OCI-LY3 (cell line): ENCODE data around the gene ANKRD31.

Experiments
- H2AFZ ChIP-seq: fragments of 200-600, 300-600 bp; shearing (Covaris generic); 2 replicates; pipeline ENCODE4 v1.6.0; 2014; ENCODE audit warnings: antibody characterized with exemption, low read depth, low read length
- H3K27ac ChIP-seq: fragments of 200-600, 300-600 bp; sonication (generic); 2 replicates; pipeline ENCODE4 v1.5.1; 2014; ENCODE audit warnings: mild to moderate bottlenecking, low read length, moderate library complexity, mixed read lengths
- H3K27me3 ChIP-seq: fragments of 200-600, 300-600 bp; sonication (generic); 2 replicates; pipeline ENCODE4 v1.6.1; 2014; ENCODE audit warnings: low read depth, low read length, mixed read lengths
- H3K36me3 ChIP-seq: fragments of 200-600, 300-600 bp; sonication (generic); replicated peaks from 2 replicates; pipeline ENCODE3; 2014; ENCODE audit warnings: low read depth, low read length, mixed read lengths
- H3K4me1 ChIP-seq: fragments of 300-600, 200-600 bp; sonication (generic); 2 replicates; pipeline ENCODE4 v1.6.1; 2014; ENCODE audit warnings: low read length, mixed read lengths
- H3K4me2 ChIP-seq: fragments of 200-600, 300-600 bp; sonication (generic); 2 replicates; pipeline ENCODE4 v1.6.1; 2014; ENCODE audit warnings: low read length, mixed read lengths
- H3K4me3 ChIP-seq: fragments of 300-600, 200-600 bp; sonication (generic); 2 replicates; pipeline ENCODE4 v1.5.1; 2014; ENCODE audit warnings: antibody characterized with exemption, mild to moderate bottlenecking, low read length, moderate library complexity
- H3K79me2 ChIP-seq: fragments of 300-600, 200-600 bp; shearing (Covaris generic); 2 replicates; pipeline ENCODE4 v1.6.1; 2014; ENCODE audit warnings: mild to moderate bottlenecking, low read length, mixed read lengths
- H3K9ac ChIP-seq: fragments of 300-600, 200-600 bp; shearing (Covaris generic); 2 replicates; pipeline ENCODE4 v1.6.0; 2014; ENCODE audit warnings: mild to moderate bottlenecking, low read length, moderate library complexity
- H3K9me3 ChIP-seq: fragments of 200-600, 300-600 bp; shearing (Covaris generic); 2 replicates; pipeline ENCODE4 v1.6.1; 2014; ENCODE audit warnings: low read length, mixed read lengths; ENCODE audit not compliant: insufficient read depth
- H4K20me1 ChIP-seq: fragments of 200-600, 300-600 bp; sonication (generic); 2 replicates; pipeline ENCODE4 v1.6.1; 2016; ENCODE audit warnings: low read length, mixed read lengths; ENCODE audit not compliant: insufficient read depth
- CTCF ChIP-seq: fragments of 200-600, 300-600 bp; sonication (generic); IDR thresholded peaks from 2 replicates; pipeline ENCODE4 v1.5.1; 2014; ENCODE audit warnings: antibody characterized with exemption, low read length, low read depth
- EZH2phosphoT487 ChIP-seq: fragments of 200-600 bp; shearing (Covaris generic); IDR thresholded peaks from 2 replicates; pipeline ENCODE4 v1.6.1; 2018; ENCODE audit warnings: antibody characterized with exemption, mixed run types, low read depth

ANKRD31 gene

GRCh38 chr5:75053054-75053303 is 183.7 kb downstream of the ANKRD31 start:
- H2AFZ ChIP-seq, result peak overlapping the region; percentile 98; the same call in 1 of the 2 replicates
- peak overlapping the region; percentile 81 for H3K4me3 ChIP-seq
- 0 out of 2 replicates have a peak overlapping the region, but pooled peaks have one; percentile 18 for H3K27ac ChIP-seq
- no peaks in the 10 kb centered on the region for H3K36me3 ChIP-seq
- H3K4me2 ChIP-seq, result peak overlapping the region; percentile 67
- H3K79me2 ChIP-seq, result no peaks in the 10 kb centered on the region
- H3K27me3 ChIP-seq, result no peaks in the 10 kb centered on the region
- H3K9me3 ChIP-seq, result no peaks in the 10 kb centered on the region
- no peak for TF ChIP-seq EZH2phosphoT487
- no peak for TF ChIP-seq CTCF
- H3K9ac ChIP-seq, result peak overlapping the region; percentile 79
- peaks cover 34% of the 10 kb centered on the region for H3K4me1 ChIP-seq
- no peaks in the 10 kb centered on the region for H4K20me1 ChIP-seq

DNA sequence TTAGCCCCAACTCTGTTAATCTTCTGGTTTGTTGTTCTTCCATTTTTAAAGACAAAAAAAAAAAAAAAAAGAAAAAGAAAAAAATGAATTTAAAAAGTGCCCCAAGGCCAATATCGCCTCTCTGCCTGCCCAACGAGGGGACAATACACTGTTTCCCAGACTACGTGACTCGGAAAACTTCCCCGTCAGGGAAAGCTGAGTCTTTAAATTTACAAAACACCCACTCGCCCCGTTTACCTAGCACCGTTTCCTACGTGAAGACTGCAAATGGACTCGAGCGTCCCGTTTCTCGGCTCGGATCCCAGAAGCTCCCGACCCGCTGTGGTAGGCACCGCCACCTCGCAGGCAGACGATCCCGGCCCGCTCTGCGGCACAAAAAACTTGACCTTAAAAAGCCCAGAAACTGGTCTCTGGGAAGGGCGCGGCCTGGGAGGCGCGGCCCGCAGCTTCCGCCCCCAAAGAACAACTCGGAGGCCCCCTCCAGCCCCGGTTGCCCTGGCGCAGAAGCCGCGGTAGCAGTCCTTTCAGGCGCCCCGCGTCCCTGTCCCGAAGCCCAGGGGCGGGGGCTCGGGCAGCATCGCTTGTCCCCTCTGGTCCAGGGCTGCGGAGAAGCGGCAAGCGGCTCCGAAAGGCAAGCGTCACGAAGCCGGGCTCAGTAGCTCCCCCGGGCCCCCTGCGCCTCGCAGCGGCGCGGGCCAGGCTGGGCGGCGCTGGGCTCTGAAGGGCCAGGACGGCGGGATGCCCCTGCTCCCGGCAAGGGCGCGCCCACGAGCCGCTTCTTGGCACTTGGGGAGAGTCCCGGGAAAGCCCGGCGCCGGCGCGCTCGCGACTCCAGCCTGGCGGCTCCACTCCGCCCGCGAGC is 184.3 kb downstream of the ANKRD31 start, which contains the start of gene GCNT4:
Gene GCNT4 (minus strand): TSS at position 367 of the 862 bp plus-strand sequence. CDS start 22,521 bp downstream, outside the sequence.
- Histone ChIP-seq H3K4me2 (peak within 1 kb of the TSS; percentile 67), H3K4me1 (peaks cover 34% of the 10 kb centered on the region), H3K9me3 (no peaks in the 10 kb centered on the region), H3K27me3 (no peaks in the 10 kb centered on the region), H3K27ac (0 out of 2 replicates have a peak within 1 kb of the TSS, but pooled peaks have one; percentile 18), H3K79me2 (no peaks in the 10 kb centered on the region), H3K9ac (peak within 1 kb of the TSS; percentile 79), H4K20me1 (no peaks in the 10 kb centered on the region), H3K36me3 (no peaks in the 10 kb centered on the region), H2AFZ (peak within 1 kb of the TSS; percentile 98), H3K4me3 (peak within 1 kb of the TSS; percentile 81)
- no peak for TF ChIP-seq CTCF
- TF ChIP-seq EZH2phosphoT487, result no peak

DNA sequence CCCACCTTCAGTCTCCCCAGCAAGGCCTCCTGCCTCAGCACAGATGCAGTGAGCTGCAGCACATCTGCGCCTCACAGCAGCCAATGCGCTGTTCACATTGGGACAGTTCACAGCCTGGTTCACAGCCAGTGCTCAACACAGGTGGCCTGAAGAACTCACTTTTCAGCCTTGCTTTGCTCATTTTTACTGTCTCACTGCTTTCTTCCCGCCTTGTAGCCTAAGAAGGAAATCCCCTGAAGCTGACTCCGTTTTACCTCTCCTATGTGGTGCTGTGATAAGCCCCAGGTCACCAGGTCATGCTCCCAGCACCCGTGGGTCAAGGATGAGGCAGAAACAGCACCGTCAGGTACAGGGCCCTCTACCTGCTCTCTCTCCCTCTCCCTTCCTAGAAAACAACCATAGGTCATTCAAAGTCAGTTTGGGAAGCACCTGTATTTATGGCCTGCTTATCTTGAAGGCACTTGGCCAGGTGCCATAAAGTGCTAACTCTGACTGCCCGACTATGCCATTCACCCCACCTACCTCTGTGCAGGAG is 185.4 kb downstream of the ANKRD31 start:
- Histone ChIP-seq H3K36me3 (no peaks in the 10 kb centered on the region), H3K79me2 (no peaks in the 10 kb centered on the region), H3K27me3 (0 out of 2 replicates have a peak, but pooled peaks cover 2% of the 10 kb centered on the region), H3K4me1 (peaks cover 34% of the 10 kb centered on the region), H2AFZ (no peak overlapping the region), H3K9me3 (no peaks in the 10 kb centered on the region), H4K20me1 (no peaks in the 10 kb centered on the region), H3K9ac (no peak overlapping the region), H3K4me2 (peak overlapping the region; percentile 67), H3K4me3 (peak overlapping the region; percentile 81; the same call in 1 of the 2 replicates), H3K27ac (no peak overlapping the region)
- TF ChIP-seq CTCF (no peak), EZH2phosphoT487 (no peak)

DNA sequence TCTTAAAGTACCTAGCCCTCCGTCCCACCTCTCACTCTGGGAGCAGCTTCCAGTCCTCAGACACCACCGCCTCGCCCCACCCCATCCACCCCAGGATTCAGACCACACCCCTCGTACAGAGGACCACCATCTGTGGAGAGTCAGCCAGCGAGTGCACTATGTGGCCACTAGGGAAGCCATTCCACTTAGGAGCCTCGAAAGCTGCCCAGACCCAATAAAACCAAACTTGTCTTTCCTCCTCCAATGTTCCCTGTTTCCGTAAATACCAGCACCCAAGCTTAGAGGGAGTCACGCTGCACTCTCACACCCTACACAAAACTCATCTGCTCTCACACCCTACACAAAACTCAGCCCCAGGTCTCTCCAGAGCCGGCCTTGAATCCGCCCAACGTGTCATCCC is 186.3 kb downstream of the ANKRD31 start:
- Histone ChIP-seq H3K36me3 (no peaks in the 10 kb centered on the region), H3K9me3 (no peaks in the 10 kb centered on the region), H3K4me2 (peak overlapping the region; percentile 74; the same call in 1 of the 2 replicates), H3K4me3 (no peak overlapping the region), H3K27me3 (0 out of 2 replicates have a peak, but pooled peaks cover 4% of the 10 kb centered on the region), H3K4me1 (peaks cover 34% of the 10 kb centered on the region), H3K27ac (no peak overlapping the region), H2AFZ (no peak overlapping the region; the same call in 1 of the 2 replicates), H4K20me1 (no peaks in the 10 kb centered on the region), H3K79me2 (no peaks in the 10 kb centered on the region), H3K9ac (no peak overlapping the region)
- no peak for TF ChIP-seq CTCF
- no peak for TF ChIP-seq EZH2phosphoT487
